Prostate gland (tissue), 2 donors: ENCODE data around the gene CFAP54. TPM values are rescaled to one million over a fixed set of nuclear protein-coding genes. Genes with fewer than 3 reads are reported as not detected.
"Not testable (repeated sequence)": the region's sequence is repeated elsewhere in the genome, so short reads cannot be mapped to it uniquely, and the experiment has no call there.

ENCODE experiments used
- DNase-seq: peaks from one replicate; pipeline ENCODE4 v3.0.0-alpha.2; 2019; ENCODE audit warnings: low spot score
- H3K27ac ChIP-seq, 2 donors: fragments of 200-600 bp; sonication (generic); 2 replicates each; pipeline ENCODE4 v1.5.1; 2017 to 2019
- H3K27me3 ChIP-seq: fragments of 200-600 bp; sonication (generic); replicated peaks from 2 replicates; pipeline ENCODE4 v1.5.1; 2019; ENCODE audit not compliant: insufficient read depth
- H3K36me3 ChIP-seq, 2 donors: fragments of 200-600 bp; sonication (generic); 1 replicate in 1 of 2; 2 replicates in 1 of 2; pipeline versions ENCODE4 v1.5.1 to v1.8.1; 2017 to 2019
- H3K4me1 ChIP-seq: fragments of 200-600 bp; sonication (generic); replicated peaks from 2 replicates; pipeline ENCODE4 v1.5.1; 2019
- H3K4me3 ChIP-seq, 2 donors: fragments of 200-600 bp; sonication (generic); 2 replicates each; pipeline ENCODE4 v1.5.1; 2017 to 2019
- H3K9me3 ChIP-seq: fragments of 200-600 bp; sonication (generic); 2 replicates; pipeline ENCODE4 v1.5.1; 2017
- CTCF ChIP-seq, 4 experiments: fragments of 200-600 bp in 2 of 4; fragments of 450-650 bp in 2 of 4; sonication (generic) in 2 of 4; IDR thresholded peaks; 1 replicate in 3 of 4; 2 replicates in 1 of 4; pipeline ENCODE4 v1.5.1; 2016 to 2019; ENCODE audit warnings: antibody characterized with exemption in 4 of 4, mild to moderate bottlenecking in 2 of 4, moderate library complexity in 2 of 4
- POLR2A ChIP-seq: fragments of 450-650 bp; IDR thresholded peaks from one replicate; pipeline ENCODE4 v1.6.1; 2016; ENCODE audit warnings: antibody characterized with exemption, mild to moderate bottlenecking
- POLR2AphosphoS5 ChIP-seq: sonication (generic); formaldehyde crosslinking; IDR thresholded peaks from one replicate; pipeline ENCODE4 v1.6.1; 2017; ENCODE audit warnings: antibody characterized with exemption
- WGBS: methylation state at CpG from one replicate; pipeline ENCODE4 v1.1.5; 2018; 5-methylcytosine and 5-hydroxymethylcytosine counted together
- intact Hi-C: fragments of 100-400 bp; cut with DNase I; formaldehyde crosslinking; loops from one replicate; pipeline ENCODE4 v1.14.2; 2022
- total RNA-seq, 2 donors: library from RNA; depleted of rRNA; stranded (reverse); fragments of >200 nt; gene quantifications; one replicate each; pipeline ENCODE4 v1.1.0, GENCODE V29; 2016

The CFAP54 gene
- total RNA-seq, 2 donors from 2014 or later: 0.68 to 2.3 TPM

GRCh38 chr12:96714199-96714598, 224.8 kb downstream of the CFAP54 start:
- intact Hi-C loops: no loop called here
- no peak for DNase-seq
- TF ChIP-seq POLR2AphosphoS5 (no peak), CTCF (IDR thresholded peaks at IDR 0.05) (no peak), POLR2A (no peak)

GRCh38 chr12:96719660-96720362, 230.4 kb downstream of the CFAP54 start:
- Histone ChIP-seq H3K4me1 (no peaks in the 10 kb centered on the region), H3K27me3 (no peaks in the 10 kb centered on the region), H3K4me3 (peak overlapping the region; percentile 26 to 28), H3K27ac (peak overlapping the region; percentile 60 to 71), H3K36me3 (no peaks in the 10 kb centered on the region), H3K9me3 (no peaks in the 10 kb centered on the region)
- DNase-seq: peak; percentile 10
- 35% methylated on average over 5 of the region's 5 CpGs for WGBS
- intact Hi-C loops: no loop called here
- TF ChIP-seq POLR2AphosphoS5 (peak; percentile 60), CTCF (IDR thresholded peaks at IDR 0.05) (no peak)

More at GRCh38 chr12:96714199-96714598, 224.8 kb downstream of the CFAP54 start:
- Histone ChIP-seq H3K4me1 (no peaks in the 10 kb centered on the region), H3K36me3 (no peaks in the 10 kb centered on the region), H3K9me3 (no peaks in the 10 kb centered on the region), H3K27ac (no peak overlapping the region), H3K4me3 (no peak overlapping the region), H3K27me3 (no peaks in the 10 kb centered on the region)
- WGBS: 88% methylated on average over 3 of the region's 3 CpGs

- Histone ChIP-seq H3K9me3 (no peaks in the 10 kb centered on the region), H3K4me3 (peak overlapping the region; percentile 26 to 28), H3K27me3 (no peaks in the 10 kb centered on the region), H3K36me3 (no peaks in the 10 kb centered on the region), H3K4me1 (no peaks in the 10 kb centered on the region), H3K27ac (peak overlapping the region; percentile 60 to 71)
- intact Hi-C loops: no loop called here
- no peak for TF ChIP-seq POLR2AphosphoS5
- DNase-seq: peak; percentile 32
- 42% methylated on average over 9 of the region's 9 CpGs for WGBS
Observed at GRCh38 chr12:96720363-96720705, 231.0 kb downstream of the CFAP54 start.

GRCh38 chr12:96729466-96729865, 240.1 kb downstream of the CFAP54 start:
- H3K4me1 ChIP-seq, H3K27ac ChIP-seq, H3K4me3 ChIP-seq, DNase-seq, intact Hi-C loops, H3K27me3 ChIP-seq, H3K9me3 ChIP-seq, H3K36me3 ChIP-seq: not testable (repeated sequence)
- WGBS: 86% methylated on average over 23 of the region's 23 CpGs

GRCh38 chr12:96729886-96730285, 240.5 kb downstream of the CFAP54 start:
- WGBS: 57% methylated on average over 2 of the region's 2 CpGs
- no peaks in the 10 kb centered on the region for H3K27me3 ChIP-seq
- no peaks in the 10 kb centered on the region for H3K9me3 ChIP-seq
- TF ChIP-seq CTCF (IDR thresholded peaks at IDR 0.05) (no peak), POLR2A (no peak), POLR2AphosphoS5 (no peak)
- DNase-seq: no peak
- no peak overlapping the region for H3K4me3 ChIP-seq
- intact Hi-C loops: no loop called here
- no peaks in the 10 kb centered on the region for H3K36me3 ChIP-seq
- H3K4me1 ChIP-seq: no peaks in the 10 kb centered on the region
- no peak overlapping the region for H3K27ac ChIP-seq

GRCh38 chr12:96743606-96744005, 254.2 kb downstream of the CFAP54 start:
- no peak overlapping the region for H3K4me3 ChIP-seq
- H3K27me3 ChIP-seq: no peaks in the 10 kb centered on the region
- WGBS: 59% methylated on average over 4 of the region's 4 CpGs
- H3K9me3 ChIP-seq: no peaks in the 10 kb centered on the region
- intact Hi-C loops: no loop called here
- DNase-seq: no peak
- H3K4me1 ChIP-seq: no peaks in the 10 kb centered on the region
- H3K27ac ChIP-seq: no peak overlapping the region
- TF ChIP-seq POLR2A: no peak
- TF ChIP-seq CTCF (IDR thresholded peaks at IDR 0.05): no peak
- TF ChIP-seq POLR2AphosphoS5: no peak
- no peaks in the 10 kb centered on the region for H3K36me3 ChIP-seq
